GM18499 (cell line): ENCODE data around the gene NXNL2.

ENCODE experiments used
- ATAC-seq: cut with Tn5 transposase; IDR thresholded peaks from one replicate; pipeline ENCODE4 v1.9.1; 2021; ENCODE audit warnings: moderate number of reproducible peaks; ENCODE audit not compliant: insufficient read depth, unreplicated experiment

NXNL2 gene

DNA sequence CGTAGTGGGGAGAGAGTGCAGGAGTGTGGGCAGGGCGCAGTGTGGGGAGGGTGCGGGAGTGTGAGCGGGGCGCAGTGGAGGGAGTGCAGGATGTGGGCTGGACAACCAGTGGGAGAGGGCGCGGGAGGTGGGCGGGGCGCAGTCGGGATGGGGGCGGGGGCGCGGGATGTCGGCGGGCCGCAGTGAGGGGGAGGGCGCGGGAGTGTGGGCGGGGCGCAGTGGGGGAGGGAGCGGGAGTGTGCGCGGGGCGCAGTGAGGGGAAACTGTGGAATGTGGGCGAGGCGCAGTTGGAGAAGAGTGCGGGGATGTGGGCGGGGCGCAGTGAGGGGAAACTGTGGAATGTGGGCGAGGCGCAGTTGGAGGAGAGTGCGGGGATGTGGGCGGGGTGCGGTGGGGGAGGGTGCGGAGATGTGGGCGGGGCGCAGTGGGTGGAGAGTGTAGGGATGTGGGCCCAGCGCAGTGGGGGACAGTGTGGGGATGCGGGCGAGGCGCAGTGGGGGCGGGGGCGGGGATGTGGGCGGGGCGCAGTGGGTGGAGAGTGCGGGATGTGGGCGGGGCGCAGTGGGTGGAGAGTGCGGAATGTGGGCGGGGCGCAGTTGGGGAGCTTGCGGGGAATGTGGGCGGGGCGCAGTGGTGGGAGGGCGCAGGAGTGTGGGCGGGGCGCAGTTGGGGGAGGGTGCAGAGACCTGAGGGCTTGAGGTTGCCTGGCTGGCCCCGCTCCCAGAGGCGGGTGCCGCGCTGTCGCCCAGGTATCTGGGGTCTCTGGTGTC, at the start of gene NXNL2:
Gene NXNL2, plus strand, starts transcription at position 723 of the 770 bp plus-strand sequence. CDS start 257 bp downstream, outside the sequence.
- no peak for ATAC-seq

DNA sequence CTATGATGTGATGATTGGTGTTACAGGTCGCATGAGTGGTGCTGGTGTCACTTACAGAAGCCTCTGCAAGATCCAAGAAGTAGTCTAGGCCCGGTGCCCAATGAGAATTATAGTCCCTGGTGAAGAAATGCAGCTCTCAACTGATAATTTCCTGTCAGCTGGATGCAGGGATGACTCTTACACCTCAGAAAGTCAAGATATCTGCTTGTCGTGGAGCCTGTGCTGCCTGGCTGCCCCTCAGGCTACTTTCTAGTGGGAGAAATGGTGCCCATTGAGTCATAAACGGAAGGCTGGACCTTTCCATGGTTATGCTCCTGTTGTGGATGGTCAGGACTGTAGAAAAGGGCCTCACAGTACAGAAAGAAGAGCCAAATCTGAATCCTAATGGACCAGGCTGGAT, 46.8 kb upstream of the NXNL2 start:
- no peak for ATAC-seq

DNA sequence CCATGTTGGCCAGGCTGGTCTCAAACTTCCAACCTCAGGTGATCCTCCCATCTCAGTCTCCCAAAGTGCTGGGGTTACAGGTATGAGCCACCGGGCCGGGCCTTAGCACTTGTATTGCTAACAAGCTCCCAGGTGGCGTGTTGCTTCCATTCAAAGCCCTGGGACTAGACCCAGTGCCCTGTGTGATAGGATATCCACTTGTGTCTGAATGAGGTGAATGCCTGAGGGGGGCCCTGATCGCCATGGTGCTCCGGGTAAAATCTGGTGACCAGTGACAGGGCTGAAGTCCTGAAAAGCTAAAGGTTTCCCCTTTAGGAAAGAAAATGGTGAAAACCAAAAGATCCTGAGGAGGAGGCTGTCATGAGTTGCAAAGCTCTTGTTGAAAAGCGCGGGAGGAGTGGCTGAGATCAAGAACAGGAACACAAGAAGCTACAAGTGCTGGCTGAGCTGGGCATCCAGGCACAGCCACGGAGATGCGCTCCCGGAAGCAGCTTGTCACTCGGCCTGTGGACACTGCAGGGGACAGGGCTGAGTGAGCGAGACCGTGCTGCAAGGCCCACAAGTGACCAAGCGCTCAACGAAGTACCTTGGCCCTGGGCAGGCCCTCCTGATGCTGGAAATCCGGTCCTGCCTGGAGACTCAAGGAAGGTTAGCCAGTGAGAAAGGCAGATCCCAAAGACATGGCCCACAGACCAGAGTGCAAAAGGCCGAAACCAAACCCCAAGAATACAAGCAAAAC, 39.8 kb upstream of the NXNL2 start:
- no peak for ATAC-seq

DNA sequence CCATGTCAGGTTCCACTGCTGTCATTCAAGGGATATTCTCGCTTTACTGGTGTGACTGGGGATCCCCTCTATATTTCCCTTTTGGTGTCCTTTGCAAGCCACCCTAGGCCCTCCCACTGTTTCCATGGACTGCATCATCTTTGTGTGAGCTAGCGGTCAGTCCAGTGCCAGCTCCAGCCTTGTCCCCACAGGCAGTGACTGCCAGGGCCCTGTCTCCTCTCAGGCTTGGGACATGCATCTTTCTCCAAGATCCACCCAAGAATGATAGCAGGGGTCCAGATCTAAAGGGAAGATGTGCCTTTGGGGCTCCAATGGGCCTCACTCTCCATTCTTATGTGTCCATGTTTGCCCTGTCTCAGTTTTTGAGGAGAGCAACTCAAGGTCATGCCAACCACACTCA, 37.8 kb upstream of the NXNL2 start:
- no peak for ATAC-seq

DNA sequence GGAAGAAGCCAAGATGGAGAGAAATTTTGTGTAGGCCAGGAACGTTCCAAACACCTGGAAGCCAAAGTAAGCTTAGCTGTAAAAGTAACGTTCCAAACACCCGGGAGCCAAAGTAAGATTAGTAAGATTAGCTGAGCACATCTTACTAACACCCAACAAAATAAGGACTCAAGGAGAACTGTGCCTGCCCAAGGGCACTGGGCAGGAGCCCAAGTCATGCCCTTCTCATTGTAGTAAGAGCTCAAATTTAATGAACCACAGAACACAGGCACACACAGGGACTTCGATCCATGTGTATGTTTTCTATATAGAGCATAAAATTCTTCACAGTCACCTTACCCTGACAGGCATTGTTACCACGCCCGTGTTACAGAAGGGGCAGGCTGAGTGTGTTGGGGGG, 36.1 kb upstream of the NXNL2 start:
- no peak for ATAC-seq

DNA sequence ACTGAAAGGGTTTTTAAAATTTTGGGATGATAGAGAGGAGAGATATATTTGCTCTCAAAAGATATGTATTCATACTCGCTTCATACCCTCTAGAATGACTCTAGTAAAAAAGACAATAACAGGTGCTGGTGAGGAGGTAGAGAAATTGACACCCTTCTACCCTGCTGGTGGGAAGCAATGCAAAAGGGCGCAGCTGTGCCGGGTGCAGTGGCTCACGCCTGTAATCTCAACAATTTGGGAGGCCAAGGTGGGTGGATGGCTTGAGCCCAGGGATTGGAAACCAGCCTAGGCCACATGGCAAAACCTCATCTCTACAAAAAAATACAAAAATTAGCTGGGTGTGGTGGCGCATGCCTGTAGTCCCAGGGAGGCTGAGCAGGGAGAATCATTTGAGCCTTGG, 33.9 kb upstream of the NXNL2 start:
- no peak for ATAC-seq

DNA sequence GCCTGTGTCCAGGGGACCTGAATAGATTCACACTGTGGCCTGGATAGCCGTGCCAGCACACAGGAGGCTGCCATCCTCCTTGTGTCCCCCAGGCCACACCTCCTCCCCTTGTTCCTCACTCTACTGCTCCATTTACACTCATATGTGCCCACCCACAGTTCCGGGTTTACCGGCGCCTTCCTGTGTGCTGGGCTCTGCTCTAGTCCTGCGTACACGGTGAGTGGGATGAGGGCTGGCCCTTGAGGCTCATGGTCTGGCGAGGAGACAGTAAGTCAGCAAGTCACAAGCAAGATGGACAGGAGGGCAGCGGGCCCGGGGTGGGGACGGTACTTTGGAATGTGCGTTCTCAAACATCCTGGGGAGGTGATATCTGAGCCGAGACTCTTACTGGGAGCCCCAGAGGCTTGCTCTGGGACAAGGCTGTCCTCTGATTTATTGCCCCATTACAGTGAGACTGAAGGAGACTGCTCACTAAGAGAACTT, 32.4 kb upstream of the NXNL2 start:
- no peak for ATAC-seq

DNA sequence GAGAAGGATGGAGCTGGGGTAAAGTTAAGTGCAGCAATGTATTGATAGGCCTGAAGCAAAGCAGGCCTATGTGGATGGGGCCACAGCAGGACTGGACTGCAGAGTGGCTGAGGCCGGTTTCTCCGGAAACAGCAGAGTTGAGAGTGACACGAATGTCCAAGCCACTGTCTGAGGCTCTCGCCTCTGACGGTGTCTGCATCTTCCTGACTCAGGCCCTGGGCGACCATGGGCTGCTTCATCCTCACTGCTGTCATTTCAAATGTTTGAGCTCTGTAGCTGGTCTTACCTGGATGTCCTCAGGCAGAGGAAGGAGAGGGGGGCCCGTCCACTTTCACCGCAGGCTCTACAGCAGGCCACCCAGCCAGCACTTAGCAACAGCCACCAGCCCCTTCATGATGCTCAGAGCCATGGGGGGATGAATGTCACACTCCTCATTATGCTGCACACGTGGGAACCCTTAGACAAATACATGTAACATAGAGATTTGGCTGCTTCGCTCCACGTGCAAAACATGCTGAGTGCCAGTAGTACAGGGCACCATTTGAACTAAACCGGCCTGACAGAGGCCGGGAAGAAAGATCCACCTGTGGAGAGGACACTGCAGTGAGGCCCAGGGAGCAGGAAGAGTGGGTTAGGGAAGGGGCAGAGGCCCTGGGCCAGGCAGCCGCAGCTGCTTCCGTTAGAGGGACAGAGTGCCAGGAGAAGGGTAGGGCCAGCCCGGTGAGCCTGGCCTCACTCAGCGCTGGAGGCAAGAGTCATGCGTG, 31.7 kb upstream of the NXNL2 start:
- no peak for ATAC-seq

DNA sequence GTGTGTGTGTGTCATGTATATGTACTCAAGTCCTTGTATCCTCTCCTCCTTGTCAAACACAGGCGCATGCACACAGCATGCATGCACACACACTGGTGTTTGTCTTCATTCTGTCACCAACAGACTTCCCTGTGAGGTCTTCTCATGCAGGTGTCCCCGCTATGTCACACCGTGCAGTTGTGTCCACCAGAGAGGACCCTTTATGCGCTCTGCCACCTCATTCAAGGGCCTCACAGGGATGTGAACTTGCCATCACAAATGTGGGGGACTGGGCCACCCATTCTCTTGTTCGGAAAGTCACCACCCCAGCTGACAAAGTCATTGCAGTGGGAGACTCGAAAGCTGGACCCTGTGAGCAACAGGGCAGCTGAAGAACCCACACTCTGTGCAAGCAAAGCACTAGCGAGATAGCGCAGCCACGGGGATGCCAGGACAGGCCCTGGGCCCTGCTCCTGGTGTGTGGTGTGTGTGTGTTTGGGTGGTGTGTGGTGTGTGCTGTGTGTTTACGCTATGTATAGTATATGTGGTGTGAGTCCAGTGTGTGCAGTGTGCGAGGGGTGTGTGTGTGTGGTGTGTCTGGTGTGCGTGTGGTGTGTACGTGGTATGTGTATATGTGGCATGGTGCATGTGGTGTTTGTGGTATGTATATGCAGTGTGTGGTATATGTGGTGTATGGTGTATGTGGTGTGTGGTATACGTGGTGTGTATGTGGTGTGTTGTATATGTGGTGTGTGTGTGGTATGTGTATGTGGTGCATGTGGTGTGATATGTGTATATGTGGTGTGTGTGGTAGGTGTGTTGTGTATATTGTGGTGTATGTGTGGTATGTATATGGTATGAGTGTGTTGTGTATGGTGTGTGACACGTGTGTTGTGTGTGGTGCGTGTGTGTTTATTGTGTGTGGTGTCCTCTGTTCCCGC, 30.9 kb upstream of the NXNL2 start:
- no peak for ATAC-seq

DNA sequence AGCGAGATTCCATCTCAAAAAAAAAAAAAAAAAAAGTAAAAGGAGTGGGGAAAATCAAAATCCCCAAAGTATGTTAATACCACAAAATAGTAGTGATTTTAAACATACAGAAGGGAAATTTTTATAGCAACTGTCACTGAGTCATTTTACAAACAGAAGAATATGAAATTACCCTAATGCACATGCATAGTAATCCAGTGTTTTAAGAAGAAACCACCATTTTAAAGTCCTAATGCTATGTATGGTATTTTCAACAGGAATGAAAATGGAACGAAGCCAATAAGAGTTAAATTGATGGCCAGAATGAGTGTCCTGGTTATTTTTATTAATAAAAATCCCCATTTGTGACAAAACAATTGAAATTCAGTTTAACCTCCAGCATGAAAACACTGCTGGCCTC, 26.7 kb upstream of the NXNL2 start:
- no peak for ATAC-seq

DNA sequence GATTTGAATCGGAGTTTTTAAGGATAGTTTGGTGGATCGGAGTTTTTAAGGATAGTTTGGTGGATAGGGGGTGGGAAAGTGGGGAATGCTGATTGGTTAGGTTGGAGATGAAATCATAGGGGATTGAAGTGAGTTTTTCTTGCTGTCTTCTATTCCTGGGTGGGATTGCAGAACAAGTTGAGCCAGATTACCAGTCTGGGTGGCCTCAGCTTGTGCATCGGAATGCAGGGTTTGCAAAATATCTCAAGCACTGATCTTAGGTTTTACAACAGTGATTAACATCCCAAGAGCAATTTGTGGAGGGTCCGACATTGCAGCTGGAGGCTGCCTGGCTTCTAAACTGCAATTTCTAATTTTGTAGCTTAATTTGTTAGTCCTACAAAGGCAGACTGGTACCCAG, 23.1 kb upstream of the NXNL2 start:
- ATAC-seq: no peak

DNA sequence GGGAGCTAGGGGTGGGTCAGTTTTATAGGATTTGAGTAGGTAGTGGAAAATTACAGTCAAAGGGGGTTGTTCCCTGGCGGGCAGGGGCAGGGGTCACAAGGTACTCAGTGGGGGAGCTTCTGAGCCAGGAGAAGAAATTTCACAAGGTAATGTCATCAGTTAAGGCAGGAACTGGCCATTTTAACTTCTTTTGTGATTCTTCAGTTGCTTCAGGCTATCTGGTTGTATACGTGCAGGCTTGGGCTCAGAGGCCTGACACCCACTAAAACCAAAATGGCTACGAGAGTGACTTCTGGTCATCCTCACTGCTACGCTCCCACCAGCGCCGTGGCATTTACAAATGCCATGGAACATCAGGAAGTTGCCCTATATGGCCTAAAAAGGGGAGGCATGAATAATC, 20.7 kb upstream of the NXNL2 start:
- no peak for ATAC-seq

DNA sequence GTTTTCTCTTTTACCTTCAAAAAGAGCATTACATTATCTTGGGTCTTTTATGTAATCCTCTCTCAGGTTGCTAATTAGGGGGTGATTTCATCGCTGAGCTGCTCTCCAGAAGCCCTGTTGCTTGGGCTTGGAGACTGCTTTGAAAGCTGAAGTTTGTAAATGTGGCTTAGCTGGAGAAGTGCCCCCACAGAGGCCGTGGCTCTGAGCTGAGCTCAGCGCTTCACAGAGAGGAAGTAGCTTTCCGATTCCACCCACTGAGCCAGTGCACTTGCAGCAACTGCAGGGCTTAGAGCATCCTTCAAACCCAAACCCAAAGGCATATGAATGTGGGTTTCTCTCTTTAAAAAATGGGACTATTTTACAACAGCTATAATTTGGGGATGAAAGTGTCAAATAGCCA, 13.7 kb upstream of the NXNL2 start:
- no peak for ATAC-seq

DNA sequence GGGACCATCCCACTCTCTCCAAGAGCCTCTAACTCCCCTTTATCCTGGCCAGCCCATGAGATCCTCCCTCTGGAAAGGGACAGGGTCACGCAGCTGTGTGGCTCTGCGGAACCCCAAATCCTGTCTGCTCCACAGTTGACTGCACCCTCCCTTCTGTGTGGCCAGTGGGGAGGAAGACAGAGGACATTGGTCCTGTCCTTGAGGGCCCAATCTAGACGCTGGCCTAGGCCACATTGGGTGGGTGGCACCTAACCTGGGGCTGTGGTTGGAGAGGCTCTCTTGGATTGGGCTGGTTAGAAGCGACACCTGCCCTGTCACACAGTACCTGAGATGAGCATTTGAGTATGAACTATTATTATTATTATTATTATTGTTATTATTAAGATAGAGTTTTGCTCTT, 12.6 kb upstream of the NXNL2 start:
- no peak for ATAC-seq

DNA sequence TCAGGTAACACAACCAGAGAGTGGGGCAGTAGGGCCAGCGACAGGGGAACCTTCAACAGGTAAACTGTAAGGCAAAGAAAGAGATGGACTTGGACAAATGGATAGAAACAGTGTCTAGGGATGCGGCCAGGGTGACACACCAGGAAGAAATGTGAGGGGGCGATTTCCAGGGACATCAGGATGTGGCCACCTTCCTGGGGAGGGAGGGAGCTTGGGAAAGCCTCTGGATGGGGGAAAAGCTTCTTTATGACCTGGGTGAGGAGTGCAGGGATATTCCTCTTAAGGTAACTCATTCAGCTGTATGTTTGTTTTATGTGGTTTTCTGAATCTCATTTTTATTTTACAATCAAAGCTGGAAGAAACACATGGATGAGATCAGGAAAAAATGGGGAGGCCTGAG, 11.9 kb upstream of the NXNL2 start:
- ATAC-seq: no peak

DNA sequence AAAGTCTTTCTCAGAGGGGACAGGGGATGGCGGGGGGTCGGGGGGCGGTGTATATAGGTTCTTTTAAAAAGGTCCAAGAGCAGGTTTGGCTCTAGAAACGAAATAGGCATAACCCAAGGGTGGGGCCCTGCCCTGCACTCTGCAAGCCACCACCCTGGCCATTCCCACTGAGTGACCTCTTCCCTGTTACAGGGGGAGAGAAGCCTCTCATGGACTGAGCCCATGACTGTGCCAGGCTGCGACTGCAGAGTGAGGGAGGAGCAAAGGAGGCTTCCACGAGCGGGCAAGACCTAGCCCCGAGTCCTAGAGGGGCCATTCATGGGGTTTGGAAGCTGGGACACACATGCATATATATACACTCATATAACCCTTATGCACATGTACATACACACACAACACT, 10.1 kb upstream of the NXNL2 start:
- no peak for ATAC-seq

DNA sequence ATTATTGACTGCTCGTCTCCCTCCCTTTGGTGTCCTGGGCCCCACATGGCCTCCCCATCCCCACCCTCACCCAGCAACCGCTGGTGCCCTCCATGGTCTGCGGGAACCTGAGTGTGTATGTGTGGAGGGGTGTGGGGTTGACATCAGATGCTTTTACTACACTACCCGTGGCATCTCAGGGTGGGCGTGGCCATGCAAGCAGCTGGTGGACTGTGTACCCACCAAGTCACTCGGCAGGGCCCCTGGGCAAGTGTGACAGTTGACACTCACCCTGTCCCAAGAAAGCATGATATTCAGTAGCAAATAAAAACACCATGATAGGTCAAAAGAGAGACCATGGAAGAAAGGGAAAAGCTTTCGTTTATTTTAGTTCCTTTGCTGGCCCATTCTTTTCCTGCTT, 7.4 kb upstream of the NXNL2 start:
- ATAC-seq: no peak

DNA sequence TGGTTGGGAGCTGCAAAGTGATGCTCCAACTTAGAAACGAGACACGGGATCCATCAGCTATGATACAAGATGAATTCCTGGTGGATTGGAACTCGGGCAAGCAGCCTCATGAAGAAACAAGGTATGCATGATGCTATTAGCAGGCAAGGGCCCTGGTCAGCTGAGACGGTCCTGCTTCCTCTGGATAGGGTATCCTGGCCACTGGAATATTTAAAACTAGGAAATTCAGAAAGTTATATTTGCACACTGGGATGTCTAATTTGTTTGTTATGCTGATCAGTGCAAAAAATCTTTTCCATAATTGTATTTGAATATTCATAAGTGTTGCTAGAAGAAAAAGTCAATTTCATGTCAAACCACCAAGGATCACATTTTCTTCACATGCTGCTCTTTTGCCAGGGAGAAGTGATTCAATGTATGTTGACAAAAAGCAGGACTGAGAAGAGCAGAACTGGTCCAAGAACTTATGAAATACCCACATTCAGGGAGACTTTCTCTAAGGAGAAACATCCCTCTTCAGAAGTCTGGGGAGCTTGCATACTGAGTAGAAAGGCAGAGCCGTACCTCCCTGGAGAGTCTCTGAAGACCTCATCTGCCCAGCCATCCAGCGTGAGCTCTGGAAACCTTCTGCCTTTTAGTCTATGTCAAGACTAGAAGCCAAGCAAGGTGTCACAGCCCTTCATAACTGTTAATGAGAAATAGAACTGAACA, 6.7 kb upstream of the NXNL2 start:
- no peak for ATAC-seq

DNA sequence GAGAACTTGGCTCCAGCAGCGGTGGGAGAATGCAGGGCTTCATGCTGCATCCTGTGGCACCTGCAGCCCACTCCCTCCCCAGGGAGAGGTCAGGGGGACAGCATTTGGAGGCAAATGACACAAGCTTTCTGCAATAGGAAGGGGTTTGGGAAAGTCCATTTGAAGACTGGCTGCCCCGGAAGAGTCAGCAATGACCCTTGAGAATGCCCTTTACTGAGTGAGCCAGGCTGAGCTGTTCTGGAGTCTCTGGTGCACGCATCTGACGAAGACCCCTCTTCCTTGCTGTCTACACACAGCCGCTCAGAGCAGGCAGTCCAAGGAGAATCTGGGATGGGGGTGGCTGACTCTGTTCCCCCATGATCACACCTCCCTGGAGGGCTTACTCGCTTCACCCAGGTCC, 5.5 kb upstream of the NXNL2 start:
- ATAC-seq: no peak
